ENCODE measurements around the gene SPPL2B. TPM values are rescaled to one million over a fixed set of nuclear protein-coding genes. Genes with fewer than 3 reads are reported as not detected.

The SPPL2B gene
- total RNA-seq, 1 donor from 2014 or later, result 24.9 TPM

DNA sequence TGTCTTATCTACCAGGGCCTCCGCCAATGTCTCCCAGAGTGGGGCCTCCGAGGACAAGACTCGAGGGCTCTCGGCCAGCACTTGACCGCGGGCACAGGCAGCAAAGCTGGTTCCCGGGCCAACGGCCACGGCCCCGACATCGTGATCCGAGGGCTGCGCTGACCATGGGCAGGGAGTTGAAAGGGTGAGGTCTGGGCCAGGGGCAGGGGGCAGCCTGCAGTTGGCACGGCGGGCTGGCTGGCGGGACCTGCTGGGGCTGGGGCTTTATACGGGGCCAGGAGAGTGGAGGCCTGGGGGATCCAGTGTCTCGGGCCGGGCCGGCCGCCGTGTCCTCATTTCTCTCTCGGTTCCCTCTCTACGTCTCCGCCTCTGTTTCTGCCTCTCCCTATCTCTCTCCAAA, 10.7 kb upstream of the SPPL2B start:
- DNase-seq (ENCODE audit: missing footprints) (no peak), ATAC-seq (no peak)
- intact Hi-C loops (cut with DNase I), result loop anchor here (2.0 kb wide), 1 partner anchor 43 kb away; no protein-coding TSS in a partner anchor

DNA sequence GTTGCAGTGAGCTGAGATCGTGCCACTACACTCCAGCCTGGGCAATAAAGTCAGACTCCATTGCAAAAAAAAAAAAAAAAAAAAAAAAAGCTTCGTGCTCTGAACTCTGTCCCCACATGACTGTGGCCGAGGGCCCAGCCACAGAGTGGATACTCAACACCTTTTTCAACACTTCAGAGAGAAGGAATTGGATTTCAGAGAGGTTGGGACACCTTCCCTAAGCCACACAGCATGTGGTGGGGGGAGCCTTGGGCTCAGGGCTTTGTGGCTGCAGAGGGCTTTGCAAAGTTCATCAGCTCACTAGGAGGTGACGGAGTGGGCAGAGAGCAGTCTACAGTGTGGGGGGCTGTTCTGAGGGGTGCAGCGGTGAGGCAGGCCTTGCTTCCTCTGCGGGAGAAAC, 9.6 kb upstream of the SPPL2B start:
- ATAC-seq (no peak), DNase-seq (ENCODE audit: missing footprints) (no peak)
- intact Hi-C loops (cut with DNase I), result no loop called here

DNA sequence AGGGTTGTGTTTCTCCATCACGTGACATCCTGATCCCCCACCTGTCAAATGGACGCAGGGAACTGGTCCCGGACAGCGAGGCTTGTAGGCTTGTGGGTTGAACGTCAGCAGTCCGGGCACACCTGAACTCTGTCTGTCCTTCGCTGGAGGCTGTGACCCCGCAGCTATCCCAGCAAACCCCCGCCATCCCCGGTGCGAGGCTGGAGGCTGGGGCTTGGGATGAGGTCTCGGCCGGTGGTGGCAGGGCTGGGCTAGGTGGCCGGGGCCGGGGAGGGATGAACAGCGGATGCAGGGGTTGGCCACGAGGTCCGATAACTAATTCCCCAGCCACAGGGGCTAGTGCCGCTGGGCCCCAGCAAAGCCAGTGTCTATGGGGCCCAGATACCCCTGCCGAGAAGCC, 8.9 kb upstream of the SPPL2B start:
- DNase-seq (ENCODE audit: missing footprints), result no peak
- ATAC-seq, result no peak
- intact Hi-C loops (cut with DNase I), result no loop called here

DNA sequence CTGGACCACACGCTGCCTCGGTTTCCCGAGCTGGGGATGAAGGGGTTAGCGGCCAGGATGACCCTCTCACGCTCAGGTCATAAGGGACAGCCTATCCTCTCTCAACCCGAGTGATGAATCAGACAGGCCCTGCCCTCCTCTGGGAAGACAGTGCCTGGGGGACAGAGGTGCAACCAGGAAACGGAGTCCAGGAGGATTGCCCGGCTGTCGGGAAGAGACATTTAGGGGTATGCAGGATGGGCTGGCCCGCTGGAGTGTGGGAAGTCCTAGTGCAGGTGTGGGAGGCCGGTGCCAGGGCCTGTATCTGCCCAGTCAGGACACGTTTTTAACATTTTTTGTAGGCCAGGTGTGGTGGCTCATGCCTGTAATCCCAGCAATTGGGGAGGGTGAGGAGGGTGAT, 8.4 kb upstream of the SPPL2B start:
- ATAC-seq (no peak), DNase-seq (ENCODE audit: missing footprints) (no peak)
- intact Hi-C loops (cut with DNase I), result no loop called here

DNA sequence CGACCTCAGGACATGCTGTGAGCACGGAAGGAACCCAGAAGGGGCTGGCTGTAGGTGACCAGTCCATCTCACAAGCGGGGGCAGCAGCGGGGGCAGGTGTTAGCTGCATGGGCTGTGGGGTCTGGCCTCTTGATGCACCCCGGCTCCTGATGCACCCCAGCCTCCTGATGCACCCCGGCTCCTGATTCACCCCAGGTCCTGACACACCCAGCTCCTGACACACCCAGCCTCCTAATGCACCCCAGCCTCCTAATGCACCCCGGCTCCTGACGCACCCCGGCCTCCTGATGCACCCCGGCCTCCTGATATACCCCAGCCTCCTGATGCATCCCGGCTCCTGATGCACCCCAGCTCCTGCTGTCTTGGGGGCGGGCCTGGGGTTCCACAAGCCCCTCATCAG, 7.5 kb upstream of the SPPL2B start:
- intact Hi-C loops (cut with DNase I), result no loop called here
- DNase-seq (ENCODE audit: missing footprints), result no peak
- ATAC-seq, result no peak

DNA sequence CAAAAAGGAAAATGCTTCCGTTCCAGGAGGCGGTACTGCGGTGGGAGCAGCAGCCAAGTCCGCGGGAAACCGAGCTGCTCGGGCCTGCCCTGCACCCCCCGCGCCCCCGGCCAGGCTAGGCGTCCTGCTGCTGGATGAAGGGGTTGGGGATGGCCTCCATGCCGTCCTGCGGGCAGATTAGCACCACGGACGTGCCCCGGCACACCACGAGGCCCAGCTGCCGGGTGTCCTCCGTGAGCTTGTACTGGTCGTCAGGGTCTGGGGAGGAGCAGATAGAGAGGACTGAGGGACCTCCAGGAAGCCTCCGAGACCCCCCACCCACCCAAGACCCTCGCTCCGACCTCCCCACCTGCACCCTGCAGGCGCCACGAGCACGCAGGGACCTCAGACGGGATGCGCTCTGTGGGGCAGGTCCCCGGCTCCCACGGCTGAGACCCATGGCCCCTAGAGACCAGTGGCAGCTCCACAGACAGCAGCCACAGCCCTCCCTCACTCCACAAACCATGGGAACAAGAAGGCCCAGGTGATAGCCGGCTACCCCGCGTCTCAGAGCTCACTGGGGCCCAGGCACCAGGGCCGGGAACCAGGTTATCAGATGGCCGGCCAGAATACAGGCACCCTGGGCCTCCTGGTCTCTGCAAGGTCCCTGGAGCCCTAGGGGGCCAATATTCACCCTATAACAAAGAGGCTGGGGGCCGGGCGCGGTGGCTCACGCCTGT, 6.8 kb upstream of the SPPL2B start:
- ATAC-seq, result no peak
- intact Hi-C loops (cut with DNase I), result no loop called here

DNA sequence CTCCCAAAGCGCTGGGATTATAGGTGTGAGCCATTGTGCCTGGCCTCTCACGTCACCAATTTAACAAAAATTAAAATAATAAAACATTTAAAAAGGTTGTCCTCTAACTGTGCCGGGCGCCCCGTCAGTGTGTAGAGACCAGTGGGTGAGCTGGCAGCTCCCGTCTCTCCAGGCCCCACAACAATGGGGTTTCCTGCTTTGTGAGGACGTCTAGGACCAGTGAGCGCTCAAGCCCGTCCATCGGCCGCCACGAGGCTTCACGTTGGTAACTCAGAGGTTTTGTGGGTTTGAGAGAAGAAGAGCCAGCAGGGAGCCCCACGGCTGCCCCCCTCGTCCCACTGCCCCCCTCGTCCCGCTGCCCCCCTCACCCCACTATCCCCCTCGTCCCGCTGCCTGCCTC, 4.8 kb upstream of the SPPL2B start:
- DNase-seq (ENCODE audit: missing footprints) (peak; percentile 32), ATAC-seq (no peak)
- intact Hi-C loops (cut with DNase I), result no loop called here

More for the DNA sequence above, 6.8 kb upstream of the SPPL2B start:
- no peak for DNase-seq (ENCODE audit: missing footprints)

DNA sequence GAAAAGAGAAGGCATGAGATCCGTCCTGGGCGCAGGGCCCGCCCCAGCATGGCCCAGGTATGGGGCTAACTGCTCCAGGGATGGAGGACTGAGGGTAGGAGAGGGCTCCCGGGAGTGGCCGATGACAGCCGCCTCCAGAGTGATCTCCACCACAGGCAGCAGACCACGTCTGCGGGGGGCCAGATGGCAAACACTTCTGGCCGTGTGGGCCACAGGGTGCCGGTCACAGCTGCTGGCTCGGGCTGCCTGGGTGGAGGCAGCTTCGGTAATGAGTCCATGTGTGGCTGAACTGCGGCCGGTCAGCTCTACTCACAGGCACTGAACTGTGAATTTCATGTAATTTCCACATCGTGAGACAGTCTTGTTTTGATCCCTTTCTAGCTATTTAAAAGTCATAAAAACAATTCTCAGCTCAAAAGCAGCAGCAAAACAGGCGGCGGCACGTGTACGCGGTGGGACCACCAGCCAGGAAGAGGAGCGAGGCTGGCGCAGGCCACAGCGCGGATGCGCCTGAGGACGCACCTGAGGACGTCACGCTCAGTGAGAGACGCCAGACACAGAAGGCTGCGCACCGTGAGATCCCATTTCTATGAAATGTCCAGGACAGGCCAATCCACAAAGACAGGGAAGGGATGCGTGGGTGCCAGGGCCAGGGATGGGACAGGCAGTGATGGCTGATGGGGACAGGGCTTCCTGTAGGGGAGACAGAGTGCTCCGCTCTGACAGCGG, 4.1 kb upstream of the SPPL2B start:
- peak; percentile 57 for DNase-seq (ENCODE audit: missing footprints)
- no peak for ATAC-seq
- intact Hi-C loops (cut with DNase I), result no loop called here

DNA sequence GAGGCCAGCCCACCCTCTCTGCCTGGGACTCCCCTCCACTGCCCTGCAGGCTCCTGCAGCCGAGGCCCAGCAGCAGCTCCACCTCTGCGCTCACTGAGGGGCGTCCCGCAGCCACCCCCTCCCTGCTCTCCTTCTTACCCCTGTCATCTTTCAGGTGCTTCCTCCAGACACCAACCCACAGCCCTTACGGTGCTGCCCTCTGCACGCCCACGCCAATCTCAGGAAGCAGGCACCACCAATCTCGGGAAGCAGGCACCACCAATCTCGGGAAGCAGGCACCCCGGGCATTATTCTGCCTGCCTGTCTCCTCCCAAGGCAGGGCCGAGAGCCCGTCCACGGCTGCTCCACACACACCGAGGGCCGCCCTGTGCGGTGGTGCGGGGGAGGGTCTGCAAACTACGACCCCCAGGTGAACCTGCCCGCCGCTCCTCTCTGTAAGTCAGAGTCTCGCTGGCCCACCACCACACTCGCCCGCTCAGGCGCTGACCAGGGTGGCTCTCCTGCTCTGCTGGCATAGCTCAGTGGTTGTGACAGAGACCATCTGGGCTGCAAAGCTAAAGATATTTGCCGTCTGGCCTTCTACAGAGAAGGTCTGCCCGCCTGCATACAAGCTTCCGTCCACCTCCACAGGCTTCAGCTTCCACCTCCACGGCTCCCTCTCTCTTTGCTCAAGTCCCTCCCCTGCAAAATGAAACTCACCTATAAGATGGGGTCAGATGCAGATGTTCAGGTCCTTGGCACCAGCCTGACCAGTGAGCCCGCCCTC, 3.0 kb upstream of the SPPL2B start:
- intact Hi-C loops (cut with DNase I), result no loop called here
- DNase-seq (ENCODE audit: missing footprints) (peak; percentile 45), ATAC-seq (no peak)

DNA sequence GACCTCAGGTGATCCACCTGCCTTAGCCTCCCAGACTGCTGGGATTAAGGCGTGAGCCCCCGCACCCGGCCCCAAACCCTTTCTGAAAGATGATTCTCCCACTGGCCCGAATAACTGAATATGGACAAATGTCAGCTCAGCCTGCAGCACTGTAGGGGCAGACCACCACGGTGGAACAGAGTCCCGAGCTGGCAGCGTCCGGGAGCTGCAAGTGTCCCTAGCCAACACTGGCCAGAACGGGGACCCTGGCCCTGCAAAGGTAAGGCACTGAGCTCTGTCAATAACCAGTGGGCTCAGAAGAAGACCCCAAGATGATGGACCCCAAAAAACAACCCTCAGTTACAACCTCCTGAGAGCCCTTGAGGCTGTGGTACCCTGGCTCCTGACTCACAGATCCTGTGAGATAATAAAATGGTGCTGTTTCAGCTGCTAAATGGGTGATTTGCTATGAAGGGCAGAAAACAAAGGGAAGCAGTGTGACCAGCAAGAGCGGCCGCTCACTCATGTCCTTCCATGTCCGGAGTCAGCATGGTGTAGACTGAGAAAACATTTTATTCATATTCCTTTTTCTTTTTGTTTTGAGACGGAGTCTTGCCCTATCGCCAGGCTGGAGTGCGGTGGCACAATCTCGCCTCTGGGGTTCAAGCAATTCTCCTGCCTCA, 1.7 kb upstream of the SPPL2B start:
- ATAC-seq, result no peak
- DNase-seq (ENCODE audit: missing footprints), result peak; percentile 43
- intact Hi-C loops (cut with DNase I), result no loop called here

DNA sequence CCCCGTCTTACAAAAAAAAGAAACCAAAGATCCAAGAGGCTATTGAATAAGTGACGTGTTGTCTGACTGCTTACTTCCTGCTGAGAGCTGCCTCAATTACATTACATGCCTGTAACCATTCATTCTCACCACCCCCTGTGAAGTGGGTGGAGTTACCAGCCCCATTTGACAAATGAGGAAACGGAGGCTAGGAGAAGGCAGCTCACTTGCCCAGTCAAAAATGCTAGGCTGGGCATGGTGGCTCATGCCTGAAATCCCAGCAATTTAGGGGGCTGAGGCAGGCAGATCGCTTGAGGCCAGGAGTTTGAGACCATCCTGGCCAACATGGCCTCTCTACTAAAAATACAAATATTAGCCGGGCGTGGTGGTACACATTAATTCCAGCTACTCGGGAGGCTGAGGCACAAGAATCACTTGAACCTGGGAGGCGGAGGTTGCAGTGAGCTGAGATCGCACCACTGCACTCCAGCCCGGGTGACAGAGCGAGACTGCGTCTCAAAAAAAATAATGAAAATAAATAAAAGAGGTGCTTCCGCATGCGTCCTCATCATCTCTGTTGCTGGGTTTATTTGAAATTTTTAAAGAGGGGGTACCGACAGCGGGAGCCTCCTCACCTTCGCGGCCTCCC, 597 bp upstream of the SPPL2B start:
- intact Hi-C loops (cut with DNase I), result no loop called here
- ATAC-seq (peak; percentile 30), DNase-seq (ENCODE audit: missing footprints) (peak; percentile 51)

DNA sequence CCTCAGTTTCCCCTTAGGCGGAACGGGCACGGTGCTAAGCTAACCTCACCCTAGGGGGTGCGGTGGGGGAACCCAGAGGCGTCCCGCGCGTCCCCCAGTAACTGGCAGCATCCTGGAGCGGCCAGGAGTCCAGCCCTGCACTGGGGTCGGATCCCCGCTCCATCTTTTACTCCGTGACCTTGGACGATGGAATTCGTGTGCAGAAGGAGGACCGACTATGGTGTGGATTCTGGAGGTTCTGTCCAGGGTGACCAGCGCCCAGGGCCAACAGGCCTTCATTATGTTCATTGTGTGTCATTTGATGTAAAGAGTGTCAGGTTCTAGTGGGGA, 630 bp downstream of the SPPL2B start:
- intact Hi-C loops (cut with DNase I), result no loop called here
- ATAC-seq (no peak), DNase-seq (ENCODE audit: missing footprints) (peak; percentile 65)

DNA sequence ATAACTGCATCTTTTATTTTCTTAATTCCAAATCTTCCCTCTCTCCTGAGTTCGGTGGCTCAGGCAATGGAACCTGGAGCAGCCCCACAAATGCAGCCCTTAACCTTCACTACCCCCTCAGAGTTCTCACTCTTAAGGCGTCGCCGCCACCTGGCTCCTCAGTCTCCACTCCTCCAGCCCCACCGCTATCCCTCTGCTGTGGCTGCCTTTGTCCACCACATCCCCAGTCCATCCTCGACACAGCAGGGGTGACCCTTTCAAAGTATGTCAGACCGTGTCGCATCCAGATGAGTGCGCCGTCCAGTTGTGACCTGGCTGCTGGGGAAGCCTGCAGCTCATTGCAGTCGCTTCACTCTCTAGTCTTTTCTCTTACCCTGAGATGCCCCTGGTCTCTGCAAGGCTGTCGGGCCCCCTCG, 1.0 kb downstream of the SPPL2B start:
- intact Hi-C loops (cut with DNase I), result no loop called here
- no peak for DNase-seq (ENCODE audit: missing footprints)
- no peak for ATAC-seq

DNA sequence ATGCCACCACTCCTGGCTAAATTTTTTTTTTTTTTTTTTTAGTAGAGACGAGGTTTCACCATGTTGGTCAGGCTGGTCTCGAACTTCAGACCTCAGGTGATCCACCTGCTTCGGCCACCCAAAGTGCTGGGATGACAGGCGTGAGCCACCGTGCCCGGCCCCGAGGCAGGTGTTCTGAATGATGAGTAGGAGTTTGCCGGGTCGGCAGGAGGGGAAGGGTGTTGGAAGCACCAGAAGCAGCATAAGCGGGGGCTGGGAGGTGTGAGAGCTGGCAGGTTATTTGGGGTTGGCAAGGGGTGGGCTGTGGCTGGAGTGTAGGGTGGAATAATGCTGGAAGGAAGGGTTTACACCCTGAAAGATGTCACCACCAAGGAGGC, 1.8 kb downstream of the SPPL2B start:
- intact Hi-C loops (cut with DNase I), result no loop called here
- DNase-seq (ENCODE audit: missing footprints), result no peak
- no peak for ATAC-seq

DNA sequence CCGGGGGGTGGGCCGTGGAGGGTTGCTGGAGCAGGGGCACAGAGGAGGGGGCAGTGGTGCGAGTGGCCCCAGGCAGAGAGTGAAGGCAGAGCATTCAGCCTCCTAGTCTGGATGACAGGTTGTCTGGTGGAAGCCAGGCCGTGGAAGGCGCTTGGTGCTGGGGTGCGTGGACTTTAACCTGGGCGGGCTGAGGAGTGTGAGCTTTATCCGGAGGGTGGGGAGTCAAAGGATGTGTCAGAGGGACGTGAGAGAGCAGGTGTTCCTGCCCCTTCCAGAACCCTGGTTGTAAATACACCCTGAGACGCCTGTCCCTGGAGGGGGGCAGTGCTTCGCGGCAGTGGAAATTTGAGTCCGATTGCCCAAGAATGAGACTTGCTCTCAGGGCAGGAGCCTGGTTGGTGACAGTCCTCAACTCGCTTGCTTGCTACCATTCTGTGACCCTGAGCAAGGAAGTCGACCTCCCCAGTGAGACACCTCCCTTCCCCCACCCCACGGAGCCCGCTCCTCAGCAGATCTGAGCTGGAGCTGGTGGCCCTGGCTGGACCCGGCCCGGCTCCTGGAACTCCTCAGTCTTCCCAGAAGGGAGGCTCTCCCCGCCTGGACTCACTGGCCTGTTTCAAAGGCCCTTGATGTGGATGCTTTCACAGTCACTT, 2.3 kb downstream of the SPPL2B start:
- ATAC-seq, result no peak
- intact Hi-C loops (cut with DNase I), result no loop called here
- DNase-seq (ENCODE audit: missing footprints), result no peak

DNA sequence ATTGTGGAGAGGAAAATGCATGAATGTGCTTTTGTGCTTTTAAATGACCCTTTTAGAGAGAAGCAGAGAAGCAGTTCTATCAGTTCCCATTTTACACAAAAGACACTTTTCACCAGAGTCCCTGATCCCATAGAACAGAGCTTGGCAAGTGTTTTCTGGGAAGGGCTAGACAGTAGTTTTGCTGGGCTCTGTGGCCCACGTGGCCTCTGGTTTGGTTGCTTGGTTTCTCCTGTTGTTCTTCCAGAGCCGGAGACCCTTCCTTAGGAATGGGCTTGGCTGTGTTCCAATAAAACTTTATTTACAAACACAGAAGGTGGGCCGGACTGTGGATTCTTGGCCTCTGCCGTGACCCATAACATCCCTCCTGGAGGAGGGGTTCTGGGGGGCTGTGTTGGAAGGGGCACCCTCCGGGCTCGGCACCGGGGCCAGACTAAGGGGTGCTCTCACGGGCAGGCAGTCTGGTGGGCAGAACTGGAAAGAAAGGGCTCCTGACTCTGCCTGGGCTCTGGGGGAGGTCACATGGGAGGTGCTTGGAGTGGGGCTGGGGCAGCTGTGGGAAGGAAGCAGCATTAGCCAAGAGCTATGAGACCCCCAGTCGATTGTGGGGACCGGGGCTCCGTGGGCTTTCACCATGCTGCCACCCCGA, 3.2 kb downstream of the SPPL2B start:
- no peak for ATAC-seq
- peak; percentile 30 for DNase-seq (ENCODE audit: missing footprints)

DNA sequence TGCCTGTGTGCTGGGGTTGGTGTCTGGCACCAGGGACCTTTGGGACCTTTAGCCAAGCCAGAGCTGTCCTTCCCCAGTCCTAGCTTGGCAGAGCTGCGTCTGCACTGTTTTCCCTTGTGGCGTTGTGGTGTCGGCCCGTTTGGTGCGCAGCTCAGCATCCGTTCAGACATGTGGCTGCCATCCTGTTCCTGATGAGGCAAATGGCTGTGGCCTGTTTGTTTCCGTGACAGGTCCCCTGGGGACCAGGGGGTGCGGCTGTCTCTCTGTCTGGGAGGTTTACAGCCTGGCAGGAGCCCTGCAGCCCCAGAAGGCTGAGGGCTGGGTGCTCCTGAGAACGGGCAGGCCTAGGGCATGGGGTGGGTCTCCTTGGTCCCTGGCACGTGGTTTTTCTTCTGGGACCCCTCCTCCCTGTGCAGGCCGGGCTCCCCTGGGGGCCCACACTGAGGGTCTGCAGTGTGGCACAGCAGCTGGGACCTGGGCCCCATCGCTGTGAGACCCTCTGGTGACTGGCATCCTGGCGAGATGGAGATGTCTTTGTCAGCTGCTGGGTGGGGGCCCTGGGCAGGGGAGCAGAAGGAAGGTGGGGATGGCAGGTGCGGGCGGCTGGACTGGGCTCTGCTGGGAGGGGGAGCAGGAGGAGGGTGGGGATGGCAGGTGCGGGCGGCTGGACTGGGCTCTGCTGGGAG, 4.0 kb downstream of the SPPL2B start:
- intact Hi-C loops (cut with DNase I), result no loop called here
- no peak for ATAC-seq
- DNase-seq (ENCODE audit: missing footprints), result no peak

More for the DNA sequence above, 3.2 kb downstream of the SPPL2B start:
- intact Hi-C loops (cut with DNase I), result no loop called here

Data from Right ventricle myocardium inferior (tissue), 1 donor.